ENCODE data around the gene ALPK1. TPM values are rescaled to one million over a fixed set of nuclear protein-coding genes. Genes with fewer than 3 reads are reported as not detected.

ALPK1 gene
- total and polyA plus RNA-seq, 7 donors, result 4.2 to 27.4 (median 12.1) TPM

- H3K4me3 ChIP-seq, result no peak overlapping the region
- H3K9me3 ChIP-seq, result no peaks in the 10 kb centered on the region
- peaks cover 0 to 5% (median 0%) of the 10 kb centered on the region in 4 donors for H3K36me3 ChIP-seq
- WGBS, 2 donors, result 94 to 99% methylated on average over 7 of the region's 7 CpGs
- no peak overlapping the region for H3K27ac ChIP-seq
- no peaks in the 10 kb centered on the region for H3K27me3 ChIP-seq
- intact Hi-C loops (cut with DNase I), result no loop called here
- no peak for TF ChIP-seq POLR2A (IDR thresholded peaks at IDR 0.05)
- peaks cover 0 to 4% (median 0%) of the 10 kb centered on the region in 4 donors for H3K4me1 ChIP-seq
- DNase-seq, result no peak
These were observed 124.7 kb downstream of the ALPK1 start for GRCh38 chr4:112421911-112422310.

GRCh38 chr4:112422644-112423043 is 125.5 kb downstream of the ALPK1 start:
- H3K9me3 ChIP-seq, result no peaks in the 10 kb centered on the region
- 90 to 91% methylated on average over 2 of the region's 2 CpGs for WGBS, 2 donors
- H3K4me1 ChIP-seq, result peaks cover 0 to 4% (median 0%) of the 10 kb centered on the region in 4 donors
- TF ChIP-seq EP300 (IDR thresholded peaks at IDR 0.05) (no peak), POLR2AphosphoS5 (IDR thresholded peaks at IDR 0.05) (no peak), CTCF (IDR thresholded peaks at IDR 0.05) (no peak), POLR2A (IDR thresholded peaks at IDR 0.05) (no peak)
- no peak overlapping the region for H3K4me3 ChIP-seq
- H3K27me3 ChIP-seq, result no peaks in the 10 kb centered on the region
- no peak for DNase-seq
- H3K27ac ChIP-seq, result no peak overlapping the region
- peaks cover 0 to 9% (median 0%) of the 10 kb centered on the region in 4 donors for H3K36me3 ChIP-seq
- intact Hi-C loops (cut with DNase I), result no loop called here

GRCh38 chr4:112423591-112423990 is 126.4 kb downstream of the ALPK1 start:
- no peaks in the 10 kb centered on the region for H3K27me3 ChIP-seq
- WGBS, 2 donors, result 97 to 99% methylated on average over 1 of the region's 1 CpG
- intact Hi-C loops (cut with DNase I), result no loop called here
- H3K36me3 ChIP-seq, result peaks cover 0 to 14% (median under 1%) of the 10 kb centered on the region in 4 donors
- H3K4me3 ChIP-seq, result no peak overlapping the region
- H3K9me3 ChIP-seq, result no peaks in the 10 kb centered on the region
- H3K4me1 ChIP-seq, result peaks cover 0 to 4% (median 0%) of the 10 kb centered on the region in 4 donors
- H3K27ac ChIP-seq, result no peak overlapping the region
- TF ChIP-seq POLR2AphosphoS5 (IDR thresholded peaks at IDR 0.05), result no peak
- DNase-seq, result no peak

GRCh38 chr4:112425823-112426222 is 128.7 kb downstream of the ALPK1 start:
- no peak overlapping the region for H3K4me3 ChIP-seq
- no peaks in the 10 kb centered on the region for H3K27me3 ChIP-seq
- no peak for DNase-seq
- intact Hi-C loops (cut with DNase I), result no loop called here
- peaks cover 0 to 4% (median 0%) of the 10 kb centered on the region in 4 donors for H3K4me1 ChIP-seq
- TF ChIP-seq POLR2A (IDR thresholded peaks at IDR 0.05) (no peak), CTCF (IDR thresholded peaks at IDR 0.05) (no peak), POLR2AphosphoS5 (IDR thresholded peaks at IDR 0.05) (no peak), EP300 (IDR thresholded peaks at IDR 0.05) (no peak)
- H3K27ac ChIP-seq, result no peak overlapping the region
- peaks cover 0 to 29% (median 2%) of the 10 kb centered on the region in 4 donors for H3K36me3 ChIP-seq
- WGBS, 2 donors, result 85 to 94% methylated on average over 4 of the region's 4 CpGs
- no peaks in the 10 kb centered on the region for H3K9me3 ChIP-seq

- TF ChIP-seq CTCF (IDR thresholded peaks at IDR 0.05) (no peak), POLR2AphosphoS5 (IDR thresholded peaks at IDR 0.05) (no peak), POLR2A (IDR thresholded peaks at IDR 0.05) (no peak), EP300 (IDR thresholded peaks at IDR 0.05) (no peak)
- peaks cover 0 to 4% (median 0%) of the 10 kb centered on the region in 4 donors for H3K4me1 ChIP-seq
- no peak for DNase-seq
- intact Hi-C loops (cut with DNase I), result no loop called here
- 93 to 95% methylated on average over 3 of the region's 3 CpGs for WGBS, 2 donors
- no peak overlapping the region for H3K4me3 ChIP-seq
- no peak overlapping the region for H3K27ac ChIP-seq
- peaks cover 0 to 29% (median 2%) of the 10 kb centered on the region in 4 donors for H3K36me3 ChIP-seq
- no peaks in the 10 kb centered on the region for H3K9me3 ChIP-seq
- H3K27me3 ChIP-seq, result no peaks in the 10 kb centered on the region
These were observed 129.2 kb downstream of the ALPK1 start for GRCh38 chr4:112426416-112426815.

- DNase-seq, result no peak
- H3K36me3 ChIP-seq, result peaks cover 0 to 25% (median 2%) of the 10 kb centered on the region in 4 donors
- intact Hi-C loops (cut with DNase I), result no loop called here
These were observed 134.0 kb downstream of the ALPK1 start for GRCh38 chr4:112431158-112431557.

More at GRCh38 chr4:112431158-112431557, 134.0 kb downstream of the ALPK1 start:
- TF ChIP-seq EP300 (IDR thresholded peaks at IDR 0.05) (no peak), CTCF (IDR thresholded peaks at IDR 0.05) (no peak), POLR2AphosphoS5 (IDR thresholded peaks at IDR 0.05) (no peak), POLR2A (IDR thresholded peaks at IDR 0.05) (no peak)
- 87 to 89% methylated on average over 4 of the region's 4 CpGs for WGBS, 2 donors
- Histone ChIP-seq H3K27ac (no peak overlapping the region), H3K9me3 (no peaks in the 10 kb centered on the region), H3K4me3 (no peak overlapping the region), H3K4me1 (no peaks in the 10 kb centered on the region), H3K27me3 (no peaks in the 10 kb centered on the region)

Data from sigmoid colon (tissue), 7 donors.